Thyroid gland (tissue), 4 donors: Measurements from ENCODE around the gene PRKD2.

Experiments used
- POLR2A ChIP-seq, 2 donors: fragments of 450-650 bp; IDR thresholded peaks; one replicate each; pipeline ENCODE4 v1.6.1; 2017; ENCODE audit warnings: antibody characterized with exemption in 2 of 2, mild to moderate bottlenecking in 2 of 2, moderate library complexity in 1 of 2
- TF ChIP-seq, protein P1 (sequence below), 6 experiments: fragments of 200-600 bp in 3 of 6; fragments of 450-650 bp in 3 of 6; sonication (generic) in 3 of 6; IDR thresholded peaks; one replicate each; pipeline ENCODE4 v1.5.1; 2016 to 2019; ENCODE audit warnings: antibody characterized with exemption in 6 of 6, mild to moderate bottlenecking in 2 of 6, inconsistent platforms in 1 of 6, moderate library complexity in 1 of 6

DNA sequence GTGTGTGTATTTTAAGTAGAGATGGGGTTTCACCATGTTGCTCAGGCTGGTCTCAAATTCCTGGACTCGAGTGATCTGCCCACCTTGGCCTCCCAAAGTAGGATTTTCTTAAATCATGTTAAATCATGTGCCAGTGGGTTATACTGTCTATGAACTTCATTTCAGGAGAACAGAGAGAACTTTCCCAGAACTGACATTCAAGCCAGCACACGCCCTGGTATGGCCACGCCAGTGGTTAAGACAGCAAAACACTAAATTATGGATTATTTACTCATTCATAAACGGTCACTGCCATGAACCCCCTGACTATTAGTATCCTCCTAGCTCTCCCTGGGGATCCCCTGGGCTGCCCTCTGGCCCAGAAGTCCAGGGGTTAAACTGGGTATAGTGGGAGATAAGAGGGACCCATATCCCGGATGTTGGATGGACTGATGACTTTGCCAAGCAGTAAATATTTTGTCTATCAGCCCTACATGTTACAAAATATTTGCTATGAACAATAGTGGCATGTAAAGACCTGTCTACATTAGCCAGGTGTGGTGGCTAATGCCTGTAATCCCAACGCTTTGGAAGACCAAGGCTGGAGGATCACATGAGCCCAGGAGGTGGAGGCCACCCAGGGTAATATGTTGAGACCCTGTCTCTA is 45.5 kb upstream of the PRKD2 start:
- no peak for TF ChIP-seq POLR2A (IDR thresholded peaks at IDR 0.05)
- TF ChIP-seq, protein P1, sequence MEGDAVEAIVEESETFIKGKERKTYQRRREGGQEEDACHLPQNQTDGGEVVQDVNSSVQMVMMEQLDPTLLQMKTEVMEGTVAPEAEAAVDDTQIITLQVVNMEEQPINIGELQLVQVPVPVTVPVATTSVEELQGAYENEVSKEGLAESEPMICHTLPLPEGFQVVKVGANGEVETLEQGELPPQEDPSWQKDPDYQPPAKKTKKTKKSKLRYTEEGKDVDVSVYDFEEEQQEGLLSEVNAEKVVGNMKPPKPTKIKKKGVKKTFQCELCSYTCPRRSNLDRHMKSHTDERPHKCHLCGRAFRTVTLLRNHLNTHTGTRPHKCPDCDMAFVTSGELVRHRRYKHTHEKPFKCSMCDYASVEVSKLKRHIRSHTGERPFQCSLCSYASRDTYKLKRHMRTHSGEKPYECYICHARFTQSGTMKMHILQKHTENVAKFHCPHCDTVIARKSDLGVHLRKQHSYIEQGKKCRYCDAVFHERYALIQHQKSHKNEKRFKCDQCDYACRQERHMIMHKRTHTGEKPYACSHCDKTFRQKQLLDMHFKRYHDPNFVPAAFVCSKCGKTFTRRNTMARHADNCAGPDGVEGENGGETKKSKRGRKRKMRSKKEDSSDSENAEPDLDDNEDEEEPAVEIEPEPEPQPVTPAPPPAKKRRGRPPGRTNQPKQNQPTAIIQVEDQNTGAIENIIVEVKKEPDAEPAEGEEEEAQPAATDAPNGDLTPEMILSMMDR (IDR thresholded peaks at IDR 0.05) = no peak
